ENCODE measurements around the gene TRMT61A. TPM values are rescaled to one million over a fixed set of nuclear protein-coding genes. Genes with fewer than 3 reads are reported as not detected.
A peak's percentile ranks its signal among the peaks of the same experiment; 100 is the strongest.

Gene TRMT61A
- total RNA-seq, 1 experiment from 2014 or later: 15.5 TPM

DNA sequence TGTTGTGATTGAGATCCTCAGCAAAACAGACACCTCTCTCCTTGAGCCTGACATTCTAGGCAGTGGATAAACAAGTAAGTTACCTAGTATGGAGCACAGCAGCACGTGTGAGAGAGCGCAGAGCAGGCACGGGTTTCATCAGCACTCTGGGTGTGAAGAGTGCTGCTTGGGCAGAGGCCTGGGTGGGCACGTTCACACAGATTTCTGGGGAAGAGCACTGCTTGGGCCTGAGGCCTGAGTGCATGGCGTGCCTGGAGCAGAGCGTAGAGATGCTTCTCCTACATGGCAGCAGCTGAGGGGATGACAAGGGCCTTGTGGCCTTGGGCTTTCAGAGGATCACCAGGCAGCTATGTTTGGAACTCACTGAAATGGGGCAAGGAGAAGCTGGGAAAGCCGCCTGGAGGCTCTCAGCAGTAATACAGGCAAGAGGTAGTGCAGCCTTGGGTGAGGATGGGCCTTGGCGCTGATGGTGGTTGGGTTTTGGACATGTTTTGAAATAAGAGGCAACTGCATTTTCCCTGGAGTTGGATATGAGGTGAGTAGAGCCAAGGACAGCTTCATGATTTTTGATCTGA, 23.9 kb upstream of the TRMT61A start:
- Mint-ChIP-seq H3K4me1 (peaks cover 2% of the 10 kb centered on the region; the same call in 1 of the 2 replicates), H3K9me3 (no peaks in the 10 kb centered on the region), H3K27ac (peak overlapping the region; percentile 72), H3K27me3 (ENCODE audit: low read depth) (no peaks in the 10 kb centered on the region), H3K36me3 (peaks cover 38% of the 10 kb centered on the region), H3K4me3 (no peak overlapping the region)
- DNase-seq (ENCODE audit: low spot score): no peak
- no peak for TF ChIP-seq ZNF121 (CRISPR knock-in tag; IDR thresholded peaks at IDR 0.05)
- no peak for TF ChIP-seq GABPB1 (CRISPR knock-in tag; IDR thresholded peaks at IDR 0.05)
- no peak for TF ChIP-seq NFATC4 (CRISPR knock-in tag; IDR thresholded peaks at IDR 0.05)
- TF ChIP-seq, protein P1, sequence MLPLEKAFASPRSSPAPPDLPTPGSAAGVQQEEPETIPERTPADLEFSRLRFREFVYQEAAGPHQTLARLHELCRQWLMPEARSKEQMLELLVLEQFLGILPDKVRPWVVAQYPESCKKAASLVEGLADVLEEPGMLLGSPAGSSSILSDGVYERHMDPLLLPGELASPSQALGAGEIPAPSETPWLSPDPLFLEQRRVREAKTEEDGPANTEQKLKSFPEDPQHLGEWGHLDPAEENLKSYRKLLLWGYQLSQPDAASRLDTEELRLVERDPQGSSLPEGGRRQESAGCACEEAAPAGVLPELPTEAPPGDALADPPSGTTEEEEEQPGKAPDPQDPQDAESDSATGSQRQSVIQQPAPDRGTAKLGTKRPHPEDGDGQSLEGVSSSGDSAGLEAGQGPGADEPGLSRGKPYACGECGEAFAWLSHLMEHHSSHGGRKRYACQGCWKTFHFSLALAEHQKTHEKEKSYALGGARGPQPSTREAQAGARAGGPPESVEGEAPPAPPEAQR (CRISPR knock-in tag; IDR thresholded peaks at IDR 0.05): no peak
- TF ChIP-seq, protein P2, sequence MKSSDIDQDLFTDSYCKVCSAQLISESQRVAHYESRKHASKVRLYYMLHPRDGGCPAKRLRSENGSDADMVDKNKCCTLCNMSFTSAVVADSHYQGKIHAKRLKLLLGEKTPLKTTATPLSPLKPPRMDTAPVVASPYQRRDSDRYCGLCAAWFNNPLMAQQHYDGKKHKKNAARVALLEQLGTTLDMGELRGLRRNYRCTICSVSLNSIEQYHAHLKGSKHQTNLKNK (CRISPR knock-in tag; IDR thresholded peaks at IDR 0.05): no peak
- TF ChIP-seq, protein P3, sequence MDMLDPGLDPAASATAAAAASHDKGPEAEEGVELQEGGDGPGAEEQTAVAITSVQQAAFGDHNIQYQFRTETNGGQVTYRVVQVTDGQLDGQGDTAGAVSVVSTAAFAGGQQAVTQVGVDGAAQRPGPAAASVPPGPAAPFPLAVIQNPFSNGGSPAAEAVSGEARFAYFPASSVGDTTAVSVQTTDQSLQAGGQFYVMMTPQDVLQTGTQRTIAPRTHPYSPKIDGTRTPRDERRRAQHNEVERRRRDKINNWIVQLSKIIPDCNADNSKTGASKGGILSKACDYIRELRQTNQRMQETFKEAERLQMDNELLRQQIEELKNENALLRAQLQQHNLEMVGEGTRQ (CRISPR knock-in tag; IDR thresholded peaks at IDR 0.05): no peak
- no peak for TF ChIP-seq NFE2L1 (CRISPR knock-in tag; IDR thresholded peaks at IDR 0.05)
- TF ChIP-seq, protein P4, sequence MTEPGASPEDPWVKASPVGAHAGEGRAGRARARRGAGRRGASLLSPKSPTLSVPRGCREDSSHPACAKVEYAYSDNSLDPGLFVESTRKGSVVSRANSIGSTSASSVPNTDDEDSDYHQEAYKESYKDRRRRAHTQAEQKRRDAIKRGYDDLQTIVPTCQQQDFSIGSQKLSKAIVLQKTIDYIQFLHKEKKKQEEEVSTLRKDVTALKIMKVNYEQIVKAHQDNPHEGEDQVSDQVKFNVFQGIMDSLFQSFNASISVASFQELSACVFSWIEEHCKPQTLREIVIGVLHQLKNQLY (CRISPR knock-in tag; IDR thresholded peaks at IDR 0.05): no peak
- no peak for TF ChIP-seq ZNF219 (CRISPR knock-in tag; IDR thresholded peaks at IDR 0.05; ENCODE audit: borderline replicate concordance)
- ChIA-PET CTCF (interaction anchor here (0.9 to 6.5 kb wide), 8 partner anchors 13 to 160 kb away, joined by 3 to 42 read pairs (median 5); no protein-coding TSS in a partner anchor), POLR2A (no interaction called here)
- ATAC-seq: peak; percentile 75

DNA sequence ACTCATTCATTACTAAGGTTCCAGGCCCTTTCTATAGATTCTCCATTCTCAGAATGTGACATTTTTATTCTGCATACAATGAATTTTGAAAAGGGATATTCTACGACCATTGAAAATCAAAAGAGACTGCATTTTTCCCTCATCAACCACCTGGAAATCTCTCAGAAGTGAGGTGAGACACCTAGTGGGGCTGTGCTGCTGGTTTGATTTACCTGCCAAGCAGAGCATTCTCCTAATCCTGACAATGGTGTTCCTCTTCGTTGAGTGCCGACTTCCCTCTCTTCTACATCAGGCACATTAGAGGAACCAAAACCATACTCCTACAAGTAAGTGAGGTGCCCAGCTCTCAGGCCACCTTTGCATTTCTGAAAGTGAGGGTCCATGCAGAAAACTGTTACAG, 21.2 kb upstream of the TRMT61A start:
- Mint-ChIP-seq H3K27me3 (ENCODE audit: low read depth) (no peaks in the 10 kb centered on the region), H3K4me1 (no peaks in the 10 kb centered on the region), H3K27ac (no peak overlapping the region), H3K36me3 (peaks cover 25% of the 10 kb centered on the region), H3K9me3 (no peaks in the 10 kb centered on the region), H3K4me3 (no peak overlapping the region)
- ChIA-PET CTCF (interaction anchor here (0.7 to 6.5 kb wide), 2 partner anchors 11 to 14 kb away, joined by 5 to 42 read pairs; no protein-coding TSS in a partner anchor), POLR2A (no interaction called here)
- DNase-seq (ENCODE audit: low spot score): no peak
- TF ChIP-seq, protein P5, sequence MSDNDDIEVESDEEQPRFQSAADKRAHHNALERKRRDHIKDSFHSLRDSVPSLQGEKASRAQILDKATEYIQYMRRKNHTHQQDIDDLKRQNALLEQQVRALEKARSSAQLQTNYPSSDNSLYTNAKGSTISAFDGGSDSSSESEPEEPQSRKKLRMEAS (CRISPR knock-in tag; IDR thresholded peaks at IDR 0.05): no peak
- no peak for TF ChIP-seq ZNF671 (CRISPR knock-in tag; IDR thresholded peaks at IDR 0.05)
- TF ChIP-seq SMAD4 (CRISPR knock-in tag; IDR thresholded peaks at IDR 0.05): no peak
- TF ChIP-seq, protein P6, sequence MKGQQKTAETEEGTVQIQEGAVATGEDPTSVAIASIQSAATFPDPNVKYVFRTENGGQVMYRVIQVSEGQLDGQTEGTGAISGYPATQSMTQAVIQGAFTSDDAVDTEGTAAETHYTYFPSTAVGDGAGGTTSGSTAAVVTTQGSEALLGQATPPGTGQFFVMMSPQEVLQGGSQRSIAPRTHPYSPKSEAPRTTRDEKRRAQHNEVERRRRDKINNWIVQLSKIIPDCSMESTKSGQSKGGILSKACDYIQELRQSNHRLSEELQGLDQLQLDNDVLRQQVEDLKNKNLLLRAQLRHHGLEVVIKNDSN (CRISPR knock-in tag; IDR thresholded peaks at IDR 0.05): no peak
- no peak for TF ChIP-seq ZNF396 (CRISPR knock-in tag; IDR thresholded peaks at IDR 0.05; ENCODE audit: borderline replicate concordance)
- no peak for TF ChIP-seq GTF2I (CRISPR knock-in tag; conservative IDR thresholded peaks at IDR 0.05)
- TF ChIP-seq NR1H2 (CRISPR knock-in tag; IDR thresholded peaks at IDR 0.05): no peak
- TF ChIP-seq, protein P7, sequence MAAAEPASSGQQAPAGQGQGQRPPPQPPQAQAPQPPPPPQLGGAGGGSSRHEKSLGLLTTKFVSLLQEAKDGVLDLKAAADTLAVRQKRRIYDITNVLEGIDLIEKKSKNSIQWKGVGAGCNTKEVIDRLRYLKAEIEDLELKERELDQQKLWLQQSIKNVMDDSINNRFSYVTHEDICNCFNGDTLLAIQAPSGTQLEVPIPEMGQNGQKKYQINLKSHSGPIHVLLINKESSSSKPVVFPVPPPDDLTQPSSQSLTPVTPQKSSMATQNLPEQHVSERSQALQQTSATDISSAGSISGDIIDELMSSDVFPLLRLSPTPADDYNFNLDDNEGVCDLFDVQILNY (CRISPR knock-in tag; IDR thresholded peaks at IDR 0.05): no peak
- TF ChIP-seq, protein P3 (CRISPR knock-in tag; IDR thresholded peaks at IDR 0.05): no peak
- TF ChIP-seq MYBL2 (CRISPR knock-in tag; IDR thresholded peaks at IDR 0.05): no peak
- TF ChIP-seq ELF4 (CRISPR knock-in tag; IDR thresholded peaks at IDR 0.05; ENCODE audit: low read depth): no peak
- TF ChIP-seq, protein P2 (CRISPR knock-in tag; IDR thresholded peaks at IDR 0.05): no peak
- TF ChIP-seq FOXJ3 (CRISPR knock-in tag; IDR thresholded peaks at IDR 0.05; ENCODE audit: borderline replicate concordance): no peak
- TF ChIP-seq HMGA2 (CRISPR knock-in tag; IDR thresholded peaks at IDR 0.05): no peak
- TF ChIP-seq TP53 (CRISPR knock-in tag; IDR thresholded peaks at IDR 0.05): no peak
- TF ChIP-seq JAZF1 (CRISPR knock-in tag; IDR thresholded peaks at IDR 0.05): no peak
- ATAC-seq: no peak
